ENCODE results near the gene PTGR3.

Gene PTGR3

DNA sequence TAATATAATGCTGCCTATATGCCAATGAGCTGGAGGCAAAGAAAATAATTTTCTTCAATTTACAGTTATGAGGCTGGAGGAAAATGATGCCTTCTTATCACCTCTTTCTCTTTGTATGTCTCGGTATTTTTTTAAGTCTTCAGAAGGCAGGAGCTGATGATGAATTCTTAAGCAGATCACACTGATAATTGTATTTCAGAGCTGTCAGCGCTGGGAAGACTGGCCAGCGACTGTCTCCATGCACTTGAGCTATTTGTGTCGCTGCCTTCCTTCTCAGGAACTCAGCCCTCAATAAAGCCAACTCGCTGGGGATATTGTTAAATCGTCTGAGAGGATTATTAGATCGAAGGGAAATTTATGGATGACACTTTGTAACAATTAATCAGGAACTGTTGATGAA, 40.3 kb downstream of the PTGR3 start:
- DNase-seq: no peak

DNA sequence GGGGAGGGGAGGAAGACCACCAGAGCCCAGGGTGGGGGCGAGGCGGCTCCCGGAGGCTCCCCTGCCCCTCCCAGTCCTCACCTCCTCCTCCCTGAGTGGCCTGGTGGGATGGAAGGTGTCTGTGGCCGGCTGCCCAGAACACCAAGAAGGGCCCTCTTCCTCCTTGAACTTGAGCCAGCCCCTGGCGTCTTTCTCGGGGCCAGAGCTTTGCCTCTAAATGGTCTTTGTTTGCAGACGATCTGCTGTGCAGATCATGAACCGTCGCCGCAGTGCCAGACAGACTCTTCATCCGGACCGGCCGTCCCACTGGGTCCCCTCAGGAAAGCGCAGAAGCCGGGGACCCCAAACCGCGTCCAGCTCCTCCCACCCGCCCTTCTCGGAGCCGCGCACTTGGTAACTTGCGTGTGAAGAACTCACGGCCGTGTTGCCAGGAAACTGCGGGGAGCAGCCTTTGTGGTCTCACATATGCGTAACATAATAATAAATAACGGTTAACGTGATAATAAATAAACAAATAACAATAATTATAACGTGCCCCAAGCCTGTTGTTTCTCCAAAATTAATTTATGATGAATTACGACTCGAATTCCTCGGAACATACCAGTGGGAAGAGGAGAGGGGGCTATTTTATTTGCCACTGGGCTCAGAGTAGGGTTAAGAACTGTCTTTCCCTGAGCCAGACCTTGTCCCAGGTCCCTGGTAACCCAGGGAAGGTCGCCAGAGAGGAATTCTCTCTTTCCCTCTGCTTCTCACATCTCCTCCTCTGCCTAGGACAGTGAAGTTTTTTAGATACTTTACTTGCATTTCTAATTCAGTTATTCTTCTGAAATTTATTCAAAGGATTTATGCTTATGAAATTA, 41.0 kb downstream of the PTGR3 start:
- peak; percentile 85 for DNase-seq

DNA sequence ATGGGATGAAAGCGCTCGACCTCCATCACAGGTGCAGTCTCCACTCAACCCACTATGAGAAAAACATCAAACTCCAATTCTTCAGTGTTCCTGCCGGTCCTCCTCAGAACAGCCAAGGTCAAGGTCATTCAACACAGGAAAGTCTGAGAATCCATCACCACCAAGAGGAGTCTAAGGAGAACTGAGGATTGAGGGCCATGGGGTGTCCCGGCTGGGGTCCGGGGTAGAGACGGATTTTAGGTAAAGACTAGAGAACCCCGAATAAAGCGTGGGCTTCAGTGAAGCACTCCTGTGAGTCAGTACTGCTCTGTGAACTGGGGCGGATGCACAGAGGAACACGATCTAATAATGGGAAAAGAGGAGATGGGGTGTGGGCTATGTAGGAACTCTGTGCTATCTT, 41.8 kb downstream of the PTGR3 start:
- no peak for DNase-seq

DNA sequence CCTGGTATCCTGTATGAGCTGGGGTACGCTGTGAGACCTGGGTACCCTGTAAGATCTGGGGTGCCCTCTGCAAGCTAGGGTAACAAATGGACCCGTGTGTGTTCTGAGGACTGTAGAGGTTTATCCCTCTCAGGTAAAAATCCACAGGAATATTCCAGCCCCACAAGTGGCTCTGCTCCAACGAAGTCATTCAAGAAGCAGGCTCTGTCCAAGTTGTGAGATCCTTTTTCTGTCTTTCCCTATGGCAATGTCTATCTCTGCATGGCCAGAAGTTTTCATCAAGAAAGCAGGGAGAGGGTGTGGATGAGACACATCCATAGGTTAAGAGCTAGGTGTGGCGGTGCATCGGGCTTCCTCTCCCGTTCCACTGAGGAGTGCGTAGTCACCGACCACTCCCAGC, 43.0 kb downstream of the PTGR3 start:
- DNase-seq: no peak

DNA sequence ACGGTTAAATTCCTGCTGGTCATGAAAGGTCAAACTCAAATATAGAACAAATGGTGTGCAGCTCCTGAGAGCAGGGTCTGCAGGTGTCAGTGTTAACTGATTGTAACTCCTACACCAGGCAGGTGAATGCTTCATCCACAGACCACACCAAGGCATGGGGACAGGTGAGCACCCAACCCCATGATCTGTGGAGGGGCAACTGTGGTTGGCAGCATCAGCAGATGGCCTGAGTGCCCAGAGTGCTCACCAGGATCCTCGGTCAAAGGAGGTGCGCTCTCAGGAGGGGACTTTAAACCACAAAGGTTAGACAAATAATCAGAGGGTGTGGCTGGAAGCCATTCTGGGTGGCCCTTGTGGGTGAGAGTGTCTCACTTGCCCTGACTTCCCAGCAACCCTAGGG, 44.5 kb downstream of the PTGR3 start:
- DNase-seq: no peak

DNA sequence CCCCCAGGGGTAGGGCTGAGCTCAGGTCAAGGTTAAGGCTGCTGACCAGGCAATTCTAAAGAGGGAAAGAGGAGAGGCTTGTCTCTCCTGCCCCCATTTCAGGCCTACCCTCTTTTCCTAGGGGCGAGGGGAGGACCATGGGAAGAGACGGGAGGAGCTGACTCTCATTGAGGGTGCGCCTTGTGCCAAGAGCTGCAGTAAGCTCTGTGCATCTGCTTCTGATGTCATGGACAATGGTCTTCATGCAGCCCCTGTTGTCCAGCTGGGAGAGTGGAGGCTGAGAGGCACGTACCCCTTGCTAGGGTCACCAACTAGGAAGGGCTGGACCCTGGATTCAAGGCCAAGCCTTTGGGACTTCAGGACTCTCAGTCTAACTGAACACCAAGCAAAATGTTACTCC, 45.2 kb downstream of the PTGR3 start:
- DNase-seq: no peak

DNA sequence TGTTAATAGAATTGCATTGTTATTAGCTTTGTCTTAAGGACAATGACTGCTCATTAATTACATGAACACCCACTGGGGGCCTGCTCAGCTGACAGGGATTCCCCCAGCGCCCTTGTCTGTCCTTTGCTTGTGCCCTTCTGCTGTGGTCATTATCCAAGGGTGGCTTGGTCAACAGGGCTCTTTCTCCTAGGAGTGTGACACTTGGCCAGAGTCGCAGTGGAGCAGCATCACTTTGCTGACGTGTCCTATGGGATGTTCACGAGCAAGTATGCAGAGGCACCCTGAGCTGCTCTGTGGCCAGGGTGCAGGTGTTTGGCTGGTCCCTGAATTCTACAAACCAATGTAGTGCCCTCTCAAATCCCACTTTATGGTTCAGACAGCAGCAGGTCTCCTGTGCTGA, 46.0 kb downstream of the PTGR3 start:
- no peak for DNase-seq

DNA sequence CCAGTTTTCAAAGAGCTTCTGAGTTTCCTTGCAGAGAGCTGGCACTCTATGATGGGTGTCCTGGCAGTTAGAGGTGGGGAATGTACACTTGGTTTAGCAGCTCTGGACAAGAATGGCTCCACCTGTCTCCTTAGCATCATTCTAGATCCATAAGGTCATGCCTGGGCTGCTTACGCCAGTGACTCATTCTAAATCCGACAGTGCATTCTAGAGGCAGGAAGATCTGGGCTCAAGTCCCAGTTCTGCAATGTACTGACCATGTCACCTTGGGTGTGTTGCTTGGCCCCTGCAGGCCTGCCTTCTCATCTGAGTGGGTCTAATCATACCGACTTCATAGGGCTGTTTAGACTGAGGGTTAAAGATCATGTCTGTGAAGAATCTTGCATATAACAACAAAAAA, 46.5 kb downstream of the PTGR3 start:
- no peak for DNase-seq

DNA sequence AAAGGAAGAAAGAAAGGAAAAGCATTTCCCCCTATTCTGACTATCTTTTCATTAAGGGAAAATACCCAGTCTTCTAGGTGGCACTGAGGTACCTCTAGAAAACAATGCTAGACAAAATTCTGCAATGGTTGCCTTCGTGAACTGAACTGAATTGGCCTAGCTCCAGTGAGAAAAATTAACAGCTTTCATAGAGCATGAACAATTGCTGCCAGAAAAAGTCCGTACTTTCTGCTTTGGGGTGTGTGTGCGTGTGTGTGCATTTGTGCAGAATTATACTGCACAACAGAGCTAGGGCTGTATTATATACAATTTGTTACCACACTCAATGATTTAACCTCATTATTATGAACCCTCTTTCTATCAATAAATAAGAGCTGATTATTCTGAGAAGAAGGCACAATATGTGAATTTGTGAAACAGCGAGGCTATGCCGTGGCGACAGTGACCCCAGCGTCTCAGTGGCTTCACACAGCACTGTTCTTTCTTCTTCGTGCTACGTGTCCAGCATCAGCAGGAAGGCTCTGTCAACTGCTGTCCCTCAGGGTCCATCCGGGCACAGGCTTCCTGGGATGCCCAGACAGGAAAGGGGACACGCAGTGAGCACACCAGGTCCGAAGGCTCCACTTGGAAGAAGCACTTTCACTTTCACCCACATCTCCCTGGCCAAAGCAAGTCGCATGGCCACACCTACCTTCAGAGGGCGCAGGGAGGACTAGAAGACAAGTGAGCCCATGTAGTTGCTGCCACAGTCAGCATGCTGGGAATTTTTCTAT, 47.5 kb downstream of the PTGR3 start:
- DNase-seq: peak; percentile 23

DNA sequence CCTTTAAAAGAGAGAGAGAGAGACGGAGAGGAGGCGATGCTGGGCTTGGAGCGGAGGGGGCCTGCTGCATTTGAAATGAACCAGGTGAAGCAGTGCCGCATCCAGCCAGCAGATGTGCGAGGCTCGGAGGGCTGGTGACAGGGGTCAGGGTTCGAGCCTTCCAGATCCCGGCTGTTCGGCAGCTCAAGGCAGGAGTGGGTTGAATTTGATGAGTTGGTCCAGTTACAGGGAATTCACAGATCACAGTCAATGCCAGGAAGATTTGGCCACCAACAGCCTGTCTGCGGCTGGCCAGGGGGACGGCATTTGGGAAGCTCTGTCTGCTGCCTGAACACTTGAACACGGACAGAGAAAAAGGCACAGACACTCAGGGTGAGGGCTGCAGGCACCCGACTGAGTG, 48.6 kb downstream of the PTGR3 start:
- no peak for DNase-seq

DNA sequence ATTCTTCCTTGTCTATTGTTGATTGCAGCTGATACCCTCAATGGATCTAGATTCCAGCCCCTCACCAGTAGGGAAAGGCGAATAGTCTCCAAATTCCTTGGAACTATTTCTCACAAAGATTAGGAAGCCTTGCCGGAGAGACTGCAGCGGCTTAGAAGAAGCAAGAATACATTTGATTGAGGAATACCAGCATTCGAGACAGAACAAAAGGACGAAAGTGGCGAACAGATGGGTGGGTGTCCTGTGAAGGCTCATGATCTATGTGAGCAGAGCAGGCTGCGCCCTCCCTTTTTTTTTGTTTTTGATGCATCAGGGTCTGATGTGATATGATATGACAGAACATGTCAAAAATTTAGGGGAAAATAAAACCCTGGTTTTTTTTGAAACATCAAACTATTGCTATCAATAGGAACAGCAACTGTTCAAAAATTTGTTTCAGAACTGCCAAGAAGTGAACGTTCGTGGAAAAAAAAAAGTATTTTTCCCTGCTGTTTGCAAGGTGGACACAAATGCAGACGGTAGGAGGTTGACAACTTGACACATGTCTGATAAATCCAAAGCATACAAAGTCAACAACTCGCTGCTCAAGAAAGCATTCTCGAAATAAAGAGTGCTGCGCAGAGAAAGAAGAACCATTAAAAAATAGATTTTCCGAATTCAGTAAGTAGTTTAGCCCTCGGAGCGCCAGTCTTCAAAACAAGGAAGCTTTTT, 49.1 kb downstream of the PTGR3 start:
- no peak for DNase-seq

DNA sequence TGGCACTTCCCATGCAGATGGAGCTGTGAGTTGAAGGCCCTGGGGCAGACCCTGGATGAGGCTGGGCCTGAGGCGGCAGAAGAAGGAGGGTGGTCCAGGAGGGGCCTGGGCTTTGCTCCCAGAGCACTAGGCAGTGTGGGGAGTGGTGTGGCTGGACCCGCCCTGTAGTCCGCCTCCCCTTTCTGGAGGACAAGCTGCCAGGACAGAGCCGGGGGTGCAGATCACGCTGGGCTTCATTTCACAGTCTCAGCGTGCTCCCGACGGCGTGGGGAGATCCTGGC, 49.8 kb downstream of the PTGR3 start:
- DNase-seq: no peak
